DMS53 treated with DMSO at 0.1 percent for 48 hours (cell line): Measurements from ENCODE around the gene PCDHGA9.
A peak's percentile ranks its signal among the peaks of the same experiment; 100 is the strongest.
"Not testable (repeated sequence)": the region's sequence is repeated elsewhere in the genome, so short reads cannot be mapped to it uniquely, and the experiment has no call there.

Source experiments
- DNase-seq: peaks from one replicate; lab custom pipeline; 2025; ENCODE audit not compliant: unreplicated experiment; lab: John Stamatoyannopoulos, UW

PCDHGA9 gene

DNA sequence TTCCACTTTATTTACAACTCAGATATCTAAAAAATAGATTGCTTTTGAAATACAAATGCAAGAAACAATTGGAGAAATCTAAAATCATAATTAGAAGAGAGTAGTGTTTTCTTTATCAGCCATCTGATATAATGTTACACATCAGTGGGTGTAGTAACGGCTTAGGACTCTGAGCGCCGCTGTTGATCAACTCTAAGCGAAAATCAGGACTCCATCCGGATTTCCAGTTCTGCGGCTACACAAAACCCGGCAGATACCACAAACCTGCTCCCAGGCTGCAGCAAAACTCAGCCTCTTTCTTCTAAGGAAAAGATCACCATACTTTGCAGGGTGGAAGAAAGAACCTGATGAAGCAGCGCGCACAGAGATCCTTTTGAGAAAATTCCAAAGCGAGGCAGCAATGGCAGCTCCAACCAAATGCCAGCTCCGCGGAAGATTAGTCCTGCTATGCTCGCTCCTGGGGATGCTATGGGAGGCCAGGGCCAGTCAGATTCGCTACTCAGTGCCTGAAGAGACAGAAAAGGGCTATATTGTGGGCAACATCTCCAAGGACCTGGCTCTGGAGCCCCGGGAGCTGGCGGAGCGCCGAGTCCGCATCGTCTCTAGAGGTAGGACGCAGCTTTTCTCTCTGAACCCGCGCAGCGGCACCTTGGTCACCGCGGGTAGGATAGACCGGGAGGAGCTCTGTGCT, at the start of gene PCDHGA9:
Gene PCDHGA9 (plus strand): TSS at position 226 of the 691 bp plus-strand sequence. CDS start 175 bp downstream, at position 401.
- peak; percentile 9 for DNase-seq

DNA sequence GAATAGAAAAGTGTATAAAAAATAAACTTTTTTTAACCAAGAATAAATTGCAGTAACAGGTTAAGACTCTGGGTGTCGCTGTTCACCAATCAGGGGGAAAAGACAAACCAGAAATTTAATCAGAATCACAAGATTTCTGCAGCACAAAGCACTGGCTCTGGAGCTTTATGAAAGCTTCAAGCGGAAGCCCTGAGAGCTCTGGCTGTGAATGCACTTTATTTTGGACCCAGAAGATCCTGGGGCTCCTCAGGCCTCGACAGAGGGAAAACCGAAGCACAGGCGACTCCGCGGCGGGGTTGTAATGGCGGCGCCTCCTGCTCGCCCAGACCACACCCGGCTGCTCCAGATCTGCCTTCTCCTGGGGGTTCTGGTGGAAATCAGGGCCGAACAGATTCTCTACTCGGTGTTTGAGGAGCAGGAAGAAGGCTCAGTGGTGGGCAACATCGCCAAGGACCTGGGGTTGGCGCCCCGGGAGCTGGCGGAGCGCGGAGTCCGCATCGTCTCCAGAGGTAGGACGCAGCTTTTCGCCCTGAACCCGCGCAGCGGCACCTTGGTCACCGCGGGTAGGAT, 47.6 kb upstream of the PCDHGA9 start, which contains the start of gene PCDHGA4:
Gene PCDHGA4 (plus strand): TSS at position 122 of the 570 bp plus-strand sequence. CDS start 87 bp downstream, at position 209.
- DNase-seq, result no peak

DNA sequence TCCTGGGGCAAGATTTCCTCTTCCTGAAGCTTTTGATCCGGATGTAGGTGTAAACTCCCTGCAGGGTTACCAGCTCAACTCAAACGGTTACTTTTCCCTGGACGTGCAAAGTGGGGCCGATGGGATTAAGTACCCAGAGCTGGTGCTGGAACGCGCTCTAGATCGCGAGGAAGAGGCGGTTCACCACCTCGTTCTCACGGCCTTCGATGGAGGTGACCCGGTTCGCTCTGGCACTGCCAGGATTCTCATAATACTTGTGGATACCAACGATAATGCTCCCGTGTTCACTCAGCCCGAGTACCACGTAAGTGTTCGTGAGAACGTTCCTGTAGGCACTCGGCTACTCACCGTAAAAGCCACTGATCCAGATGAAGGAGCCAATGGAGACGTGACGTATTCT, 46.9 kb upstream of the PCDHGA9 start:
- no peak for DNase-seq

DNA sequence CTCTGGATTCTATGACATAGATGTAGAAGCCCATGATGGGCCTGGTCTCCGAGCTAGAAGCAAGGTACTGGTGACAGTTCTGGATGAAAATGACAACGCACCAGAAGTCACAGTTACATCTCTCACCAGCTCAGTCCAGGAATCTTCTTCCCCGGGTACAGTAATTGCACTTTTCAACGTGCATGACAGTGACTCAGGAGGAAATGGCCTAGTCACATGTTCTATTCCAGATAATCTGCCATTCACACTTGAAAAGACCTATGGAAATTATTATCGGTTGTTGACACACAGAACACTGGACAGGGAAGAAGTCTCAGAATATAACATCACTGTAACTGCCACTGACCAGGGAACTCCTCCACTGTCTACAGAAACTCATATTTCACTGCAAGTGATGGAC, 46.4 kb upstream of the PCDHGA9 start:
- no peak for DNase-seq

DNA sequence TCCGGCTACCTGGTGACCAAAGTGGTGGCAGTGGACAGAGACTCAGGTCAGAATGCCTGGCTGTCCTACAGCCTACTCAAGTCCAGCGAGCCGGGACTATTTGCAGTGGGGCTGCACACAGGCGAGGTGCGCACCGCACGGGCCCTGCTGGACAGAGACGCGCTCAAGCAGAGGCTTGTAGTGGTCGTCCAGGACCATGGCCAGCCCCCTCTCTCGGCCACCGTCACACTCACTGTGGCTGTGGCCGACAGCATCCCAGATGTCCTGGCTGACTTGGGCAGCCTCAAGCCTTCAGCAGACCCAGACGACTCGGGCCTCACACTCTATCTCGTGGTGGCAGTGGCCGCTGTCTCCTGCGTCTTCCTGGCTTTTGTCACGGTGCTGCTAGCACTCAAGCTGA, 45.6 kb upstream of the PCDHGA9 start:
- DNase-seq, result no peak

DNA sequence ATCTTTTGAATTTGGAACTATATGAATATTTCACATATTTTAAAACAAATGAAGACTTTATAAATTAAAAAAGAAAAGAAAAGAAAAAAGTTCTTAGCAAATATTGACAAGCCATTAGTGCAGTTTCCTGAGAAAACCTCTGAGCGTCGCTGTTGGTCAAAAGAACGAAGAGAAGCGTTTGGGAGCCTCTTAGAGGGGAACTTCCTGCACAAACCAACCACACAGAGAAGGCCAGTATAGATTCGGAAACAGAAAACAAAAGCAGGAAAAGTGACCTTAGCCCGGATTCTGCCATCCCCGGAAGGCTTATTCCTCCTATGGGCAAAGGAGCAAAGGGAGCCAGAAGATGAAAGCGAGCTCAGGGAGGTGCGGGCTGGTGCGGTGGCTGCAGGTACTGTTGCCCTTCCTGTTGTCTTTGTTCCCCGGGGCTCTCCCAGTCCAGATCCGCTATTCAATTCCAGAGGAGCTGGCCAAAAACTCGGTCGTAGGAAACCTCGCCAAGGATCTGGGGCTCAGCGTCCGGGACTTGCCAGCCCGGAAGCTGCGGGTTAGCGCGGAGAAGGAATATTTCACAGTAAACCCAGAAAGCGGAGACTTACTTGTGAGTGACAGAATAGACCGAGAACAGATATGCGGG, 42.7 kb upstream of the PCDHGA9 start, which contains the start of gene PCDHGB2:
Gene PCDHGB2 (plus strand): TSS at position 205 of the 637 bp plus-strand sequence. CDS start 142 bp downstream, at position 347.
- no peak for DNase-seq

DNA sequence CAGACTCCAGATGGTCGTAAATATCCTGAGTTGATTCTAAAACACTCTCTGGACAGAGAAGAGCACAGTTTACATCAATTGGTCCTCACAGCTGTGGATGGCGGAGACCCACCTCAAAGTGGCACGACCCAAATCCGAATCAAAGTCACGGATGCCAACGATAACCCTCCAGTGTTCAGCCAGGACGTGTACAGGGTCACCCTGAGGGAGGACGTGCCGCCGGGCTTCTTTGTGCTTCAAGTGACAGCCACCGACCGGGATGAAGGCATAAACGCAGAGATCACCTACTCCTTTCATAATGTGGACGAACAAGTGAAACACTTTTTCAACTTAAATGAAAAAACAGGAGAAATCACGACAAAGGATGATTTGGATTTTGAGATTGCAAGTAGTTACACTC, 41.9 kb upstream of the PCDHGA9 start:
- DNase-seq, result no peak

DNA sequence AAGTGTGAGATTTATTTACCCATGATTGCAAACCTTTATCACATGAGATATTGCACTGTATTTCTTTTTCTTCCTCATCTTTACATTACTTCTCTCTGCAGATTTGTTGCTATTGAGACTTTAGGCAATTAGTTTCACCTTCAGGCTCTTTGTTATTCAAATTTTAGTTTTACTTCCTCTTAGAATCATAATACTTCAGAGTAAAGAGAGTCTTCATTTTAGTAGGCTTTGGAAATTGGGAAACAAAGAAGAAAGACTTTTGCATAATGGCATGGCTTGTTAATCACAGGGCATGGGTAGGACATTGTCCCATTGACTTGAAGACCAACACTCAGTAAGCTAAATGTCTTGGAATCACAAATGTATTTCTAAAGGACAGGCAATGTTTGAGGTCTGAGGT, 39.9 kb upstream of the PCDHGA9 start:
- no peak for DNase-seq

DNA sequence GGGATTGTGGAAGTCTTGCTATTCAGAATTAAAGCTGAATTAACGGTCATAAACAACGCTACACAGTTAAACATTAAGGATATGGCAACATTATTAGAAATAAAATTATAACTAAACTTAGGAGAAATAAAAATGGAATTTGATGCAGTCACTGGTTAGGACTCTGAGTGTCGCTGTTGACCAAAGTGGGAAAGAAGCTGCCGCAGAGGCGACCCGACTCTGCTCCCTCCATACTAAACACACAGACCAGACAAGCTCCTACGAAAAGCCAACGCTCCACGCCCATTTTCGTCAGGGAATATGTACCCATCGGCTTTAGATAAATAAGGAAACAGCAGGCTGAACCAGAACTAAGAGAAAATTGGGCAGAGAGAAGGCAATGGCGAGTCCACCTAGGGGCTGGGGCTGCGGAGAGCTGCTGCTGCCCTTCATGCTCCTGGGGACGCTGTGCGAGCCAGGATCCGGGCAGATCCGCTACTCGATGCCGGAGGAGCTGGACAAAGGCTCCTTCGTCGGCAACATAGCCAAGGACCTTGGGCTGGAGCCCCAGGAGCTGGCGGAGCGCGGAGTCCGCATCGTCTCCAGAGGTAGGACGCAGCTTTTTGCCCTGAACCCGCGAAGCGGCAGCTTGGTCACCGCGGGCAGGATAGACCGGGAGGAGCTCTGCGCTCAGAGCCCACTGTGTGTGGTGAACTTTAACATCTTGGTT, 38.5 kb upstream of the PCDHGA9 start, which contains the start of gene PCDHGA5:
Gene PCDHGA5 (plus strand): TSS at position 211 of the 709 bp plus-strand sequence. CDS start 169 bp downstream, at position 380.
- DNase-seq, result no peak

DNA sequence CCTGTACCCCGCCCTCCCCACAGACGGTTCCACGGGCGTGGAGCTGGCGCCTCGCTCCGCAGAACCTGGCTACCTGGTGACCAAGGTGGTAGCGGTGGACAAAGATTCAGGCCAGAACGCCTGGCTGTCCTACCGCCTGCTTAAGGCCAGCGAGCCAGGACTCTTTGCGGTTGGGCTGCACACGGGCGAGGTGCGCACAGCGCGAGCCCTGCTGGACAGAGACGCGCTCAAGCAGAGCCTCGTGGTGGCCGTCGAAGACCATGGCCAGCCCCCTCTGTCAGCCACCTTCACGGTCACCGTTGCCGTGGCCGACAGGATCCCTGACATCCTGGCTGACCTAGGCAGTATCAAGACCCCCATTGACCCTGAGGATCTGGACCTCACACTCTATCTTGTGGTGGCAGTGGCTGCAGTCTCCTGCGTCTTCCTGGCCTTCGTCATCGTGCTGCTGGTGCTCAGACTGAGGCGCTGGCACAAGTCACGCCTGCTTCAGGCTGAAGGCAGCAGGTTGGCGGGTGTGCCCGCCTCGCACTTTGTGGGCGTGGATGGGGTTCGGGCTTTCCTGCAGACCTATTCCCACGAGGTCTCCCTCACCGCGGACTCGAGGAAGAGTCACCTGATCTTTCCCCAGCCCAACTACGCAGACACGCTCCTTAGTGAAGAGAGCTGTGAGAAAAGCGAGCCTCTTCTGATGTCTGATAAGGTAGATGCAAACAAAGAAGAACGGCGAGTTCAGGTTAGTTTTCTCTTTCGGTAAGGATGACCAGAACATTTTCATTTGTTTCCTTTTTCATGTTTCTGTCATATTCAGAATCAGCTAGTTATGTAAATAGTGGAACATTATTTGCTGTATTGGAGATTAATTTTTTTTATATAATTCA, 36.3 kb upstream of the PCDHGA9 start:
- no peak for DNase-seq

DNA sequence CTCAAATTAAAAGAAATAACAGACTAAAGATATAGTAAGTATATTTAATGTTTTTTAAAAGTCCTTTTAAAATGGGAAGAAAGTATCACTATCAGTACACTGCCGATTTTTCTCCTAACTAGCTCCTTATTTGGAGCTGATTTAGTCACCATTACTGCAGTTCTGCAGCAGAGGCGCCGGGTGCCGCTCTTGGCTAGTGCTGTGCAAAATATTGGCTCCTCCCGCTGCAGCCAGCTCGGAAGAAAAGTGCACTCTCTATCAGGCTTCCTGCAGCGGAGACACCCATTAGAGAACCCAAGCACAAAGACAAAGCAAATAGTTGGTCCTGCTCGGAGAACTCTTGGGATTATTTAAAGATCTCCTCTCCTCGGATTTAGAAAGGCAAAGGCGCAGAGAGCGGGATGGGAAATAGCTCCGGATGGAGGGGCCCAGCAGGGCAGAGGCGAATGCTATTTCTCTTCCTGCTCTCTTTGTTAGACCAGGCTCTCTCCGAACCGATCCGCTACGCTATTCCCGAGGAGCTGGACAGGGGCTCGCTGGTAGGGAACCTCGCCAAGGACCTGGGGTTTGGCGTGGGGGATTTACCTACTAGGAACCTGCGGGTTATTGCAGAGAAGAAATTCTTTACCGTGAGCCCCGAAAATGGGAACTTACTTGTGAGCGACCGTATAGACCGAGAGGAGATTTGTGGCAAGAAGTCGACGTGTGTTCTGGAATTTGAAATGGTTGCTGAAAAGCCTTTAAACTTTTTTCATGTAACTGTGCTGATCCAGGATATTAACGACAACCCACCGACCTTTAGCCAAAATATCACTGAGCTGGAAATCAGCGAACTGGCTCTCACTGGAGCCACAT, 32.4 kb upstream of the PCDHGA9 start, which contains the start of gene PCDHGB3:
Gene PCDHGB3 (plus strand): TSS at position 249 of the 855 bp plus-strand sequence. CDS start 153 bp downstream, at position 402.
- DNase-seq, result peak; percentile 10

DNA sequence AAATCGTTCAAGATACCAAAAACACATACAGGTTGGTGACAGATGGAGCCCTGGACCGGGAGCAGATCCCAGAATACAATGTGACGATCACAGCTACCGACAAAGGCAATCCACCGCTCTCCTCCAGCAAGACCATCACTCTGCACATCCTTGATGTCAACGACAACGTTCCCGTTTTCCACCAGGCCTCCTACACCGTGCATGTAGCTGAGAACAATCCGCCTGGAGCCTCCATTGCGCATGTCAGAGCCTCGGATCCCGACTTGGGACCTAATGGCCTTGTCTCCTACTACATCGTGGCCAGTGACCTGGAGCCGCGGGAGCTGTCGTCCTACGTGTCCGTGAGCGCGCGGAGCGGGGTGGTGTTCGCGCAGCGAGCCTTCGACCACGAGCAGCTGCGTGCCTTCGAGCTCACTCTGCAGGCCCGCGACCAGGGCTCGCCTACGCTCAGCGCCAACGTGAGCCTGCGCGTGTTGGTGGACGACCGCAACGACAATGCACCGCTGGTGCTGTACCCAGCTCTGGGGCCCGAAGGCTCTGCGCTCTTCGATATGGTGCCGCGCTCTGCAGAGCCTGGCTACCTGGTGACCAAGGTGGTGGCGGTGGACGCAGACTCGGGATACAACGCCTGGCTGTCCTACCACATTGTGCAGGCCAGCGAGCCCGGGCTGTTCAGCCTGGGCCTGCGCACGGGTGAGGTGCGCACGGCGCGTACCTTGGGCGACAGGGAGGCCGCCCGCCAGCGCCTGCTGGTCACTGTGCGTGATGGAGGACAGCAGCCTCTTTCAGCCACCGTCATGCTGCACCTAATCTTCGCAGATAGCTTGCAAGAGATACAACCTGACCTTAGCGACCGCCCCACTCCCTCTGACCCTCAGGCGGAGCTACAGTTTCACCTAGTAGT, 30.8 kb upstream of the PCDHGA9 start:
- DNase-seq, result no peak

DNA sequence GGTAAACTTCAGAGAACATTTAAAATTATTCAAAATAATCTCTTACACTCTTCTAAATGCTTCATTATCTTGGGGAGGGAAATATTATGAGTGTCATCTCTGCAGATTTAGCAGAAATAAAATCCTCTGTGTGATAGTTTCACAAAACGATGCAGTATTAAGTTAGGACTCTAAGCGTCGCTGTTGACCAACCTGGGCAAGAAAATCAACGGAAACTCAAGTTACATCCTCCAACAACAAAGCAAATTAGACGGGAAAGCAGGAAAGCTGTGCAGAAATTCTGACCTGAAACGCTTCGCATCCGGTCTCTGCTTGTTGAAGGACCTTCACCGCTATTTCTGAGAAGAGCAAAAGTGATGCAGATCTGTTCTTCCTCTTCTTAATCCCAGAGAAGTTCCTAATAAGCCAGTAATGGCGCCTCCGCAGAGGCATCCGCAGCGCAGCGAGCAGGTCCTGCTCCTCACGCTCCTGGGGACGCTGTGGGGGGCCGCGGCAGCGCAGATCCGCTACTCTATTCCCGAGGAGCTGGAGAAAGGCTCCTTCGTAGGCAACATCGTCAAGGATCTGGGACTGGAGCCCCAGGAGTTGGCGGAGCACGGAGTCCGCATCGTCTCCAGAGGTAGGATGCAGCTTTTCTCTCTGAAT, 28.8 kb upstream of the PCDHGA9 start, which contains the start of gene PCDHGA6:
Gene PCDHGA6 (plus strand): TSS at position 219 of the 645 bp plus-strand sequence. CDS start 193 bp downstream, at position 412.
- peak; percentile 12 for DNase-seq

DNA sequence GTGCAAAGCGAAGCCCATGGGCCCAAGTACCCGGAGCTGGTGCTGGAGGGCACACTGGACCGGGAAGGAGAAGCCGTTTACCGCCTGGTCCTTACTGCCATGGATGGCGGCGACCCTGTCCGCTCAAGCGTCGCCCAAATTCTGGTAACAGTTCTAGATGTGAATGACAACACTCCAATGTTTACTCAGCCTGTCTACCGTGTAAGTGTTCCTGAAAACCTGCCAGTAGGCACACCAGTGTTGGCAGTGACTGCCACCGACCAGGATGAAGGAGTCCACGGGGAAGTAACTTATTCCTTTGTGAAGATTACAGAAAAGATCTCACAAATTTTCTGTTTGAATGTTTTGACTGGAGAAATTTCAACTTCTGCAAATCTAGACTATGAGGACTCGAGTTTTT, 28.0 kb upstream of the PCDHGA9 start:
- DNase-seq, result no peak

DNA sequence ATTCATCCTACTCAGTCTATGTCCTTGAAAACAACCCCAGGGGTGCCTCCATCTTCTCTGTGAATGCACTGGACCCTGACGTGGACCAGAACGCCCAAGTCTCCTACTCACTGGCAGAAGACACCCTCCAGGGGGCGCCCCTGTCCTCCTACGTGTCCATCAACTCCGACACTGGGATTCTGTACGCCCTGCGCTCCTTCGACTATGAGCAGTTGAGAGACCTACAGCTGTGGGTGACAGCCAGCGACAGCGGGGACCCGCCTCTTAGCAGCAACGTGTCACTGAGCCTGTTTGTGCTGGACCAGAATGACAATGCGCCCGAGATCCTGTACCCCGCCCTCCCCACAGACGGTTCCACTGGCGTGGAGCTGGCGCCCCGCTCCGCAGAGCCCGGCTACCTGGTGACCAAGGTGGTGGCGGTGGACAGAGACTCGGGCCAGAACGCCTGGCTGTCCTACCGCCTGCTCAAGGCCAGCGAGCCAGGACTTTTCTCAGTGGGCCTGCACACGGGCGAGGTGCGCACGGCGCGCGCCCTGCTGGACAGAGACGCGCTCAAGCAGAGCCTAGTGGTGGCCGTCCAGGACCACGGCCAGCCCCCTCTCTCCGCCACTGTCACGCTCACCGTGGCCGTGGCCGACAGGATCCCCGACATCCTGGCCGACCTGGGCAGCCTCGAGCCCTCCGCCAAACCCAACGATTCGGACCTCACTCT, 27.0 kb upstream of the PCDHGA9 start:
- not testable (repeated sequence) for DNase-seq

DNA sequence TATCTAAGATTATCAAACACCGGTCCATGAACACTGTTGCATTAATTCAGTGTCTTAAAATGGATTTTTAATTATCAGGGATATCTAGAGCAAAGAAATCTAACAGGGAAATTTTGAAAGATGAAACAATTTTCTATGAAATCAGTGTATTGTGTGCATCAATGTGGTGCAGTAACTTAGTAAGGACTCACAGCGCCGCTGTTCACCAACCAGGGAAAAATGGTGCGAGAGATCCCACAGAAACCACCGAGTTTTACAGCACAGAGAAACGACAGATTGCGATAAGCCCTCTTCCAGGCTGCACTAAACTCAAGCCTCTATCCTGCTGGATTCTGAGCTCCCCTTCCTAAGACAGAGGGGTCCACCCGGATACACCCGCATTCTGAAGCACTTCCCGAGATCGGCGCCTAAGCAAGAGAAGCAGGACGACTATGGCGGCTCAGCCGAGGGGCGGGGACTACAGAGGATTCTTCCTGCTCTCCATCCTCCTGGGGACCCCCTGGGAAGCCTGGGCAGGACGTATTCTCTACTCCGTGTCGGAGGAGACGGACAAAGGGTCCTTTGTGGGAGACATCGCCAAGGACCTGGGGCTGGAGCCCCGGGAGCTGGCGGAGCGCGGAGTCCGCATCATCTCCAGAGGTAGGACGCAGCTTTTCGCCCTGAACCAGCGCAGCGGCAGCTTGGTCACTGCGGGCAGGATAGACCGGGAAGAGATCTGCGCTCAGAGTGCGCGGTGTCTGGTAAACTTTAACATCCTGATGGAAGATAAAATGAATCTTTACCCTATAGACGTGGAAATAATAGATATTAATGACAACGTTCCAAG, 19.9 kb upstream of the PCDHGA9 start, which contains the start of gene PCDHGA7:
Gene PCDHGA7 (plus strand): TSS at position 274 of the 826 bp plus-strand sequence. CDS start 158 bp downstream, at position 432.
- DNase-seq, result peak; percentile 24
